Esophagus muscularis mucosa (tissue), 3 donors: Measurements from ENCODE around the gene MRPL11.

Source experiments
- POLR2A ChIP-seq: fragments of 450-650 bp; IDR thresholded peaks from one replicate; pipeline ENCODE4 v1.6.1; 2017; ENCODE audit warnings: antibody characterized with exemption, moderate library complexity, mild to moderate bottlenecking, low read depth
- TF ChIP-seq, protein P1 (sequence below), 3 experiments: fragments of 200-600 bp in 2 of 3; fragments of 450-650 bp in 1 of 3; sonication (generic) in 2 of 3; IDR thresholded peaks; one replicate each; pipeline ENCODE4 v1.5.1; 2017 to 2019; ENCODE audit warnings: antibody characterized with exemption in 3 of 3, mild to moderate bottlenecking in 2 of 3, moderate library complexity in 1 of 3

DNA sequence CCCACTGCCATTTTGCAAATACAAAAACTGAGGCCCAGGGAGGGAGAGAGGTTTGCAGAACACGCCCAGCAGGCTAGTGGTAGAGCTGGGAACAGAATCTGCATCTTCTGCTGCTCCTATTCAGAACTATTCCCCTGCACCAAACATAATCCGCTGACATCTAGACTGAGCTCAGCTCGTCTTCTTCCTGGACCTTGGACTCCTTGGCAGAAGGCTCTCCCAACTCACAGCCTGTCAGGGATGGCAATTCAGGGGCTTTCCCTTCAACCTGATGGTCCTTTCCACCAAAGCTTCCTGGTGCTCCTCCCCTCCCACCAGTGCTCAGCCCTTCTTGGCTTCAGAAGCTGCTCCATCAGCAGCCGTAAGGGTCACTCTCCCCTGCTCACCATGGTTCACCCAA is 27.3 kb downstream of the MRPL11 start:
- no peak for TF ChIP-seq POLR2A
- TF ChIP-seq, protein P1, sequence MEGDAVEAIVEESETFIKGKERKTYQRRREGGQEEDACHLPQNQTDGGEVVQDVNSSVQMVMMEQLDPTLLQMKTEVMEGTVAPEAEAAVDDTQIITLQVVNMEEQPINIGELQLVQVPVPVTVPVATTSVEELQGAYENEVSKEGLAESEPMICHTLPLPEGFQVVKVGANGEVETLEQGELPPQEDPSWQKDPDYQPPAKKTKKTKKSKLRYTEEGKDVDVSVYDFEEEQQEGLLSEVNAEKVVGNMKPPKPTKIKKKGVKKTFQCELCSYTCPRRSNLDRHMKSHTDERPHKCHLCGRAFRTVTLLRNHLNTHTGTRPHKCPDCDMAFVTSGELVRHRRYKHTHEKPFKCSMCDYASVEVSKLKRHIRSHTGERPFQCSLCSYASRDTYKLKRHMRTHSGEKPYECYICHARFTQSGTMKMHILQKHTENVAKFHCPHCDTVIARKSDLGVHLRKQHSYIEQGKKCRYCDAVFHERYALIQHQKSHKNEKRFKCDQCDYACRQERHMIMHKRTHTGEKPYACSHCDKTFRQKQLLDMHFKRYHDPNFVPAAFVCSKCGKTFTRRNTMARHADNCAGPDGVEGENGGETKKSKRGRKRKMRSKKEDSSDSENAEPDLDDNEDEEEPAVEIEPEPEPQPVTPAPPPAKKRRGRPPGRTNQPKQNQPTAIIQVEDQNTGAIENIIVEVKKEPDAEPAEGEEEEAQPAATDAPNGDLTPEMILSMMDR (IDR thresholded peaks at IDR 0.05): no peak
